GM12891 (cell line): Measurements from ENCODE around the gene ADI1.

Experiments
- DNase-seq: peaks from one replicate; pipeline ENCODE4 v3.0.0; 2011; ENCODE audit warnings: low spot score; ENCODE audit not compliant: insufficient read length
- FAIRE-seq: peaks from 2 replicates; lab custom pipeline; 2011; peaks lifted over from hg19 to GRCh38; lab: Jason Lieb, UNC
- PAX5 ChIP-seq: IDR thresholded peaks from 2 replicates; pipeline ENCODE4 v1.6.1; 2011; ENCODE audit warnings: low read length, moderate library complexity, mild to moderate bottlenecking; ENCODE audit not compliant: insufficient read depth, severe bottlenecking
- POLR2A ChIP-seq: IDR thresholded peaks from 2 replicates; pipeline ENCODE4 v1.6.1; 2011; ENCODE audit warnings: low read depth, low read length, control low read depth
- POLR2AphosphoS5 ChIP-seq: IDR thresholded peaks from 2 replicates; pipeline ENCODE4 v1.6.1; 2011; ENCODE audit warnings: low read depth, low read length, control low read depth
- POU2F2 ChIP-seq: IDR thresholded peaks from 2 replicates; pipeline ENCODE4 v1.6.1; 2011; ENCODE audit warnings: low read depth, mild to moderate bottlenecking, control low read depth, low read length, moderate library complexity
- SPI1 ChIP-seq: IDR thresholded peaks from 2 replicates; pipeline ENCODE4 v1.6.1; 2011; ENCODE audit warnings: low read depth, low read length, control low read depth
- TAF1 ChIP-seq: IDR thresholded peaks from 2 replicates; pipeline ENCODE4 v1.6.1; 2011; ENCODE audit warnings: low read depth, low read length, control low read depth

The ADI1 gene

DNA sequence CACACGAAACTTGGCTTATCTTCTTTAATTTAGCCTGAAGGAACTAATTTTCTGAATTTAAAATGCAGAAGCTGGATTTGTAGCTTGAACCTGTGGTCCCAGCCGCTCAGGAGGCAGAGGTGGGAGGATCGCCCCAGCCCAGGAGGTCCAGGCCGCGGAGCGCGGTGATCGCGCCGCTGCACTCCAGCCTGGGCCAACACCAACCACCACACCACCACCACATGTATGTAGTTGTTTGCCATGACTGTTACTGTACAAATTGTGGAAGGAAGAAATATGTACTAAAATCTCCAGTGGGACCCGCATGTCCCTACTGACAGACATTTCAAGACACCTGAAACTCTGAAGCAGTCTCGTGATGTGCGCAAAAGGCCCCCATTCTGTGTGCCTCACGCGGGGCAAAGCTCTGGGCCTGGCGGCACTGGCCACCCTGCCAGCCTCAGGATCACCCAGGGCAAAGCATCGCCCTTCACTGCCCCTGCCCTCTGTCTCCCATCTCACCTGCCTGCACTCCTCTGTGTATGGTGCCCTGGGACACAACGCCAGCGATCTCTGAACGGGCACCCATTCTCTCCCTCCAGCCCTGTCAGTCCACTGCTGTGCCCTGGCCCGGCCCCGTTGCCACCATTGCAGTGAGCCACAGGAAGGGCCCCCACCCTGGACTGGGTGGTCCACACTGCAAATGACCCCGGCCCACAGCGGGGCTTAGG is 10.1 kb upstream of the ADI1 start:
- TF ChIP-seq PAX5 (no peak), POLR2A (no peak), TAF1 (no peak), SPI1 (no peak), POU2F2 (no peak), POLR2AphosphoS5 (no peak)
- no peak for FAIRE-seq

DNA sequence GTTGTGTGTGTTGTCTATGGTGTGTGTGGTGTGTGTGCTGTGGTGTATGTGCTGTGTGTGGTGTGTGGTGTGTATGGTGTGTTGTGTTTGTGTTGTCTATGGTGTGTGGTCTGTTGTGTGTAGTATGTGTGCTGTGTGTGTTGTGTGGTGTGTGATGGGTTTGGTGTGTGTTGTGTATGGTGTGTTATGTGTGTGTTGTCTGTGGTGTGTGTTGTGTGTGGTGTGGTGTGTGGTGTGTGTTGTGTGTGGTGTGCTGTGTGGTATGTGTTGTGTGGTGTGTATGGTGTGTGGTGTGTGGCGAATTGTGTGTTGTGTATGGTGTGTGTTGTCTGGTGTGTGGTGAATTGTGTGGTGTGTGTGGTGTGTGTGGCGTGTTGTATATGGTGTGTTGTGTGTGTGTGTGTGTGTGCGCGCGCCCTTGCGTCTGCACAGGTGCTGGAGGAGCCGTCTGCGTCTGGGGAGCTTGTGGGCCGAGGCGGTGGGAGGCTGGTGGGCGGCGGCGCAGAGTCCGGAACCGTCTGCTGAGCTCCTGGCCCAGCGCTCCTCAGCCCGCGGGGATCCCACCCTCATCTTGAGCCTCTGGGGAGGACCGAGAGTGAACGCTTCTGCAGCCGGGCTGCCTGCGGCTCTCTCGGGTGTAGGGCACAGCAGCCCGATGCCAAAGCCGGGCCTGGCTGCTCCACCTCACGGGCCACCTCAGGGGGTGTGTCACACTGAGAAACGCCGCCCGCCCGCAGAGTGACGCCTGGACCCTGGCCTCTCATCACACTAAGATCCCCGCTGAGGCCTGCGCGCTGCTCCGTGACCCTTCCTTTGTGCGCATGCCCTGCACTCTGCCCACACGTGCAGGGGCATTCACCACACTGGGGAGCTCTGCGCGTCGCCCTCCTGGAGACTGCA is 8.8 kb upstream of the ADI1 start:
- TF ChIP-seq POLR2A (no peak), POU2F2 (no peak), PAX5 (no peak), TAF1 (no peak), POLR2AphosphoS5 (no peak), SPI1 (no peak)
- FAIRE-seq (no peak), DNase-seq (peak; percentile 39)

More for the DNA sequence above, 10.1 kb upstream of the ADI1 start:
- DNase-seq = no peak

DNA sequence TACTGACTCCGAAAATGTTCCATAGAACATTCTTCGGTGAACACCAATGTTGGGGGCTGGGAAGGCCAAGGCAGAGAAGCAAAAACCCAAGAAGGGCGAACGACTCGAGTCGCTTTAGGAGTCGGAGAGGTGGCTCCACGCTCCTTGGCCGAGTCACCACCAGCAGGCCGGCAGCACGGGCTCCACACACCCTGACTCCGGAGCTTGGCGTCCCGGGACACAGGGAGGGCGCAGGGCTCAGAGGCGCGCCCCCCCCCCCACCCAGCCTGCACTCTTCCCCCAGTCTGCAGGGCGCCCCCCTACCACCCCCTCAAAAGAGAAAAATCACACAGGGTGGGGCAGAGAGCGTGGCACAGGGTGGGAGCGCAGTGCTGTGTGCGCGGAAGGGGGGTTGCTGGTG is 7.5 kb upstream of the ADI1 start:
- TF ChIP-seq POU2F2 (no peak), POLR2A (no peak), PAX5 (no peak), TAF1 (no peak), SPI1 (no peak), POLR2AphosphoS5 (no peak)
- no peak for DNase-seq
- FAIRE-seq = no peak

DNA sequence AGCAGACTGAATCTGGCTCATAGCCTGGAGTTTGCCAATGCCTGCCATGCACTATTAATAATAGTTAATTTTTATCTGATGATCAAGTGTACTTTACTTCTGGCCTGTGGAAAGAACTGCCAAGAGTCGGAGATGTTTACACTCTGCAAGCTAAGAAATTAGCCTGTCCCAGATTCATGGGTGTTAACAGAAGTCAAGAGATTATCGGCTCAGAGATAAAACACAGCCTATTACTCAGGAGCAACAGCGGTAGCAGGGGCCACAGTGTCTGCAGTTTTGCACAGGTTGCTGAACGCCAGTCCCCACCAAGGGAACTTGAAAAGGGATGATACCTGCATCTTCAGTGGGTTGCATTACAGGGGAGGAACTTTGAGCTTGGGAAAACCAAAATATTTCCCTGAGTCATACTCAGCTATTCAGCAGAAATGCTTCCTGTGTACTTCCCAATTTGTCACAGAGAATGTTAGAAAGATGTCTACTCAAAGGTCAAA is 4.3 kb upstream of the ADI1 start:
- no peak for DNase-seq
- TF ChIP-seq PAX5 (no peak), TAF1 (no peak), SPI1 (no peak), POLR2A (no peak), POU2F2 (no peak), POLR2AphosphoS5 (no peak)
- FAIRE-seq = no peak

DNA sequence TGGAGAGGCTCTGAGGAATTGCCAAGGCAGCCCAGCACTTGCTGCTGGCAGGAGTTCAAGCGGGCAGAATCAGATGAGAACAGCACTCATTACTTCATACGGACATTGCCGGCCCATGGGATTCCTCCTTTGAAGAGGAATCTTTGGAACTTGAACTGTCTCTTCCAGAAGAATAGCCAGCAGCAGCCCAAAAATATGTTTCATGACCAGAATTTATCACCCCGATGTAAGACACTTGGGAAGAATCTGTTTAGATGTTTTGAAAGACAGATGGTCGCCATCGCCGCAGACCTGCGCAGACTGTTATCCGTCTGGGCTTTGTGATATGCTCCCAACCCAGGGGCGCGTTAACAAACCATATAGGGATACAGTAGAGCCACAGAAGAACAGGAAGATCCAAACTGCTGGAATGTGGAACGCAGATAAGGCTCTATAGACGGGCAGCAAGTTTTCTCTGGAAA is 3.7 kb upstream of the ADI1 start:
- TF ChIP-seq POLR2A = no peak
- TF ChIP-seq POU2F2 = no peak
- no peak for TF ChIP-seq TAF1
- TF ChIP-seq POLR2AphosphoS5 = no peak
- TF ChIP-seq PAX5 = no peak
- no peak for TF ChIP-seq SPI1
- no peak for DNase-seq
- no peak for FAIRE-seq

DNA sequence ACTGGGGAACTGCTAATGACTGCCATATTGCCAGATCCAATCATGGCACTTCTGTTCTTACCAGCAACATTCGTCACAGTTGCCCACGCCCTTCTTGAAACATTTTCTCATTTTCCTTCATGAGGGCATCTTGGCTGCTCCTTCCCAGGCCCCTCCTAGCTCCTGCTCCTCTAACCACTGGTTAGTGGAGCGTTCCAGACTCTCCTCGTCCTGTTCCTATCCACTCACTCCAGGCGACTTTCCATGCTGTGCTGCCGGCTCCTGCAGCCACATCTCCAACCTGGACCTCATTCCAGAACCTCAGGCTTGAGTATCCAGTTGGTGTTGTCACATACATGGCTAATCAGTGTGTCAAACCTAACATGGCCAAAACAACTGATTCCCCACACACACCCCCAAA is 1.3 kb upstream of the ADI1 start:
- no peak for FAIRE-seq
- no peak for DNase-seq
- no peak for TF ChIP-seq POU2F2
- no peak for TF ChIP-seq TAF1
- no peak for TF ChIP-seq POLR2AphosphoS5
- no peak for TF ChIP-seq SPI1
- no peak for TF ChIP-seq POLR2A
- no peak for TF ChIP-seq PAX5

DNA sequence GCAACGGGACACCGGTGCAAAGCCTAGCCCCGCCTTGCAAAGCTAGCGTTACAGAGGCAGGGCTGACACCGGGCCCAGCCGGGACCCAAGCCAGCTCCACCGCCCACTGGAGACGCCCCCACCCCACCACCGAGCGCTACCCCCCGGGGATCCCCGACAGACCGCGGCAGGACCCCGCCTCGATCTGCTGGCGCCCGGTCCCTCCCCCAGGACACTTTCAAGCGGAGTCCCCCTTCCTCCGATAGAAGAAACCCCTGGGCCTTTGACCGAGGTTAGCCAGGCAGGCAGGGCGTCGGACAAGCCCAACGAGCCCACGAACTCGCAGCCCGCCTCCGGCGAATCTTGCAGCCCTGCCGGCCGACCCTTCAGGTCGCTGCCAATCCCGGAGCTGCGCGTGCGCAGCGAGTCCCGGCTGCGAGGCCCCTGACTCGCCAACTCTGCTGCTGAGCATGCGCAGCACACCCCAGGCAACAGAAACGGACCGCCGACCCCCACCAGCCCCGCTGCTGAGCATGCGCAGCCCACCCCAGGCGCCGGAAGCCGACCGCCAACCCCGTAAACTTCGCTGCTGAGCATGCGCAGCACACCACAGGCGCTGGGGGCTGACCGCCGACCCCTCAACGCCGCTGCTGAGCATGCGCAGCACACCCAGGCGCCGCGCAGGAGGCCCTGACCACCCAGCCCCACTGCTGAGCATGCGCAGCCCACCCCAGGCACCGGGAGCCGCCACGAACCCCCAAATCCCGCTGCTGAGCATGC is 656 bp downstream of the ADI1 start:
- peak; percentile 99 for DNase-seq
- FAIRE-seq = peak; percentile 100
- TF ChIP-seq POU2F2 = 0 out of 2 replicates have a peak, but pooled peaks have one; percentile 21
- TF ChIP-seq SPI1 = no peak
- TF ChIP-seq POLR2A = peak; percentile 88
- TF ChIP-seq TAF1 = no peak
- peak; percentile 86; the same call in 1 of the 2 replicates for TF ChIP-seq POLR2AphosphoS5
- no peak for TF ChIP-seq PAX5

DNA sequence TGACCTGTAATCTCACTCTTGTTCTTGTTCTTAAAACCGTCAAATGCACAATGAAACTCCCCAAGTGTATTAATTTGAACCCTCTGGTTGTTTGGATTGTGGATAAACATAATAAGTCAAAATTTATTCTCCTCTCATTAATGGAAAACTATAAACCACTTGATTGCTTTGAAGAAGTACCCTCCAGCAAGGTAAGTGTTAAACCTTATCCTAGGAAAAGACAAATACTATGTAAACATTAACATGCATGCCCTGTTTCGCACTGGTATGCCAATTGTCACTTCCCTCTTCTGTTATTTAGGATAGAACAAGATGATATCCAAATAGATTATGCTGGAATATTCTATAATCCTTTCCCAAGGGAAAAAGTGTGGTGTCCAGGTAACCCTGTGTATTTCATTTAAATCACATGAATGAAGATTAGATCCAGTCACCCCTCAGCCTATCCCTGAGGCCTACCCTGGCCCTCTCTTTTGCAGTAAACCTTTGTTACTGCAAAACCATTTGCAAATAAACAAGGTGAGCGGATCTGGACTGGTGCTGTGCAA is 1.3 kb downstream of the ADI1 start:
- FAIRE-seq (no peak), DNase-seq (no peak)
- no peak for TF ChIP-seq POU2F2
- TF ChIP-seq TAF1 = no peak
- no peak for TF ChIP-seq PAX5
- no peak for TF ChIP-seq POLR2AphosphoS5
- no peak for TF ChIP-seq SPI1
- no peak for TF ChIP-seq POLR2A
